Hepatocyte (in vitro differentiated cells): Measurements from ENCODE around the gene ZFYVE28. TPM values are rescaled to one million over a fixed set of nuclear protein-coding genes. Genes with fewer than 3 reads are reported as not detected.

Experiments used
- DNase-seq: peaks from one replicate; pipeline ENCODE4 v3.0.0-alpha.2; 2016; ENCODE audit warnings: low spot score
- H2AFZ ChIP-seq: fragments of 200-600 bp; sonication (generic); 2 replicates; pipeline ENCODE4 v1.6.0; 2016; ENCODE audit warnings: antibody characterized with exemption, mild to moderate bottlenecking
- H3K27ac ChIP-seq: fragments of 200-600 bp; sonication (generic); 2 replicates; pipeline ENCODE4 v1.5.1; 2016; ENCODE audit warnings: mild to moderate bottlenecking
- H3K27me3 ChIP-seq: fragments of 200-600 bp; sonication (generic); 2 replicates; pipeline ENCODE4 v1.6.1; 2016
- H3K36me3 ChIP-seq: fragments of 200-600 bp; sonication (generic); replicated peaks from 2 replicates; pipeline ENCODE4 v1.5.1; 2016; ENCODE audit warnings: low read depth; ENCODE audit not compliant: insufficient read depth
- H3K4me1 ChIP-seq: fragments of 200-600 bp; sonication (generic); 2 replicates; pipeline ENCODE4 v1.5.1; 2016; ENCODE audit warnings: mild to moderate bottlenecking, moderate library complexity; ENCODE audit not compliant: insufficient read depth
- H3K4me2 ChIP-seq: fragments of 200-600 bp; sonication (generic); 2 replicates; pipeline ENCODE4 v1.6.0; 2016
- H3K4me3 ChIP-seq: fragments of 200-600 bp; sonication (generic); 2 replicates; pipeline ENCODE4 v1.5.1; 2016; ENCODE audit warnings: mild to moderate bottlenecking
- H3K79me2 ChIP-seq: fragments of 200-600 bp; sonication (generic); 2 replicates; pipeline ENCODE4 v1.6.0; 2017; ENCODE audit warnings: mild to moderate bottlenecking
- H3K9me2 ChIP-seq: fragments of 200-600 bp; sonication (generic); replicated peaks from 2 replicates; pipeline ENCODE4 v1.6.0; 2017; ENCODE audit warnings: mild to moderate bottlenecking; ENCODE audit not compliant: insufficient read depth
- H3K9me3 ChIP-seq: fragments of 200-600 bp; sonication (generic); 2 replicates; pipeline ENCODE4 v1.5.1; 2016; ENCODE audit warnings: low read depth, mild to moderate bottlenecking
- H4K20me1 ChIP-seq: fragments of 200-600 bp; sonication (generic); 2 replicates; pipeline ENCODE4 v1.6.0; 2016; ENCODE audit warnings: mild to moderate bottlenecking; ENCODE audit not compliant: insufficient read depth, poor library complexity, severe bottlenecking
- CTCF ChIP-seq: fragments of 200-600 bp; sonication (generic); IDR thresholded peaks from 2 replicates; pipeline ENCODE4 v1.5.1; 2016; ENCODE audit warnings: antibody characterized with exemption, mild to moderate bottlenecking; ENCODE audit not compliant: poor library complexity
- EZH2 ChIP-seq: fragments of 200-600 bp; sonication (generic); IDR thresholded peaks from 2 replicates; pipeline ENCODE4 v1.6.1; 2016; ENCODE audit warnings: antibody characterized with exemption, mild to moderate bottlenecking, borderline replicate concordance
- EZH2phosphoT487 ChIP-seq: fragments of 200-600 bp; sonication (generic); IDR thresholded peaks from one replicate; pipeline ENCODE4 v1.6.1; 2018; ENCODE audit warnings: antibody characterized with exemption, mild to moderate bottlenecking, low read depth, moderate library complexity; ENCODE audit not compliant: unreplicated experiment, severe bottlenecking
- WGBS: methylation state at CpG from one replicate; pipeline ENCODE4 v1.1.6; 2016; ENCODE audit warnings: low lambda C conversion rate; ENCODE audit errors: missing lambda C conversion rate; 5-methylcytosine and 5-hydroxymethylcytosine counted together
- polyA plus RNA-seq: library from polyadenylated mRNA; unstranded; fragments of >200 nt; fragmentation: Nextera tagmentation; extraction: Ambion mirVana; gene quantifications from 2 replicates; pipeline ENCODE4 v1.2.1, GENCODE V29; 2016
- total RNA-seq: library from RNA; depleted of rRNA; stranded (reverse); fragments of >200 nt; gene quantifications from 2 replicates; pipeline ENCODE4 v1.2.3, GENCODE V29; 2014

Gene ZFYVE28
- total and polyA plus RNA-seq, 2 experiments from 2014 or later: 2.2 to 3.4 TPM

DNA sequence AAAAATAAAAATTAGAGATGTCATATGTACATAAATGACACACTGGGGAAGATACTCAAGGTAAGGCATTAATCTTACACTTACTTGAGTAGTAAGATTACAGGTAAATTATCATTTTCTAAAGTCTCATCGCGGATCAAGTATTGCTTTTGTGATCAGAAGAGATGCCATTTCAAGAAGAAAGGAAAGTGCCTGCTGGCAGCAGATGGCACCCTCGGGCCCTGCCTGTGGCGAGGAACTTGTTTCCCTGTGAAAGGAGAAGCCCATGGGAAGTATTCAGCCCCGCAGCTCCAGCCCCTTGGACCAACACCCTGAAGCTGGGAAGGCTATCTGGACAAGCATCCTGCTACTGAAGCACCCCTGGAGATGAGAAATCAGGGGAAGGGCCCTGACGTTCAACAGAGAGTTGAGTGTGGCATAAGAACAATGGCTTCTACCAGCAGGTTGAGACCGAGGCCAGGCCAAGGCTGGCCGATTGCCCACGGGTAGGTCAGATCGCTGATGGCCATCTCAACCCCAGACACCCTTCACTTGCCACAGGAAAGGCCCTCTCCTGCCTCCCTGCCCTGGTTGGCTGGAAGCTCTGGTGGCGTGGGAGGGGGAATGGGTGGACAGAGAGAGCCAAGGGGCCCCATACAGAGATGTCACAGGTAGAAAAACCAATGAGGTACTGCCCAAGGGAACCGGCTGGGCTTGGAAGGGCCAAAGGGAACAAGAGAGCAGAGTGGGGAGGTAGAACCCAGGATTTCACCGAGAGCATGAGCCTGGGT is 137.7 kb downstream of the ZFYVE28 start:
- no peaks in the 10 kb centered on the region for H3K36me3 ChIP-seq
- no peaks in the 10 kb centered on the region for H3K4me1 ChIP-seq
- H3K27me3 ChIP-seq: no peaks in the 10 kb centered on the region
- no peak for DNase-seq
- H3K4me3 ChIP-seq: no peak overlapping the region
- H4K20me1 ChIP-seq: no peaks in the 10 kb centered on the region
- 89% methylated on average over 13 of the region's 13 CpGs for WGBS
- no peak overlapping the region for H3K27ac ChIP-seq
- H3K4me2 ChIP-seq: no peak overlapping the region
- no peaks in the 10 kb centered on the region for H3K79me2 ChIP-seq
- TF ChIP-seq CTCF (no peak), EZH2phosphoT487 (no peak), EZH2 (no peak)
- no peaks in the 10 kb centered on the region for H3K9me2 ChIP-seq
- H3K9me3 ChIP-seq: no peaks in the 10 kb centered on the region
- no peak overlapping the region for H2AFZ ChIP-seq

DNA sequence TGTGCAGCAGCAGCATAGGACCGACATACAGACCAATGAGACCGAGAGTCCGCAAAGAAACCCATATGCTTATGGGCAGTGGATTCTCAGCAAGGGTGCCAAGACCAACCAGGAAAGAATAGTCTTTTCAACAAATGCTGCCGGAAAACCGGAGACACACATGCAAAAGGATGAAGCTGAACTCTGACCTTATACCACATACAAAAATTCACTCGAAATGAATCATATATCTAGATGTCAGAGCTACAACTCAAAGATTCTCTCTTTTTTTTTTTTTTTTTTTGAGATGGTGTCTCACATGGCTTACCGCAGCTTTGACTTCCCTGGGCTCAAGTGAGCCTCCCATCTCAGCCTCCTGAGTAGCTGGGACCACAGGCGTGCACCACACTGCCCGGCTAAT is 140.5 kb downstream of the ZFYVE28 start:
- no peak for TF ChIP-seq EZH2
- no peak for TF ChIP-seq EZH2phosphoT487
- TF ChIP-seq CTCF: no peak
- Histone ChIP-seq H3K4me2 (no peak overlapping the region), H3K4me1 (no peaks in the 10 kb centered on the region), H2AFZ (no peak overlapping the region), H3K79me2 (no peaks in the 10 kb centered on the region), H3K27me3 (no peaks in the 10 kb centered on the region), H4K20me1 (no peaks in the 10 kb centered on the region), H3K4me3 (no peak overlapping the region), H3K9me2 (no peaks in the 10 kb centered on the region), H3K36me3 (no peaks in the 10 kb centered on the region), H3K9me3 (no peaks in the 10 kb centered on the region), H3K27ac (no peak overlapping the region)
- 94% methylated on average over 9 of the region's 9 CpGs for WGBS
- no peak for DNase-seq

DNA sequence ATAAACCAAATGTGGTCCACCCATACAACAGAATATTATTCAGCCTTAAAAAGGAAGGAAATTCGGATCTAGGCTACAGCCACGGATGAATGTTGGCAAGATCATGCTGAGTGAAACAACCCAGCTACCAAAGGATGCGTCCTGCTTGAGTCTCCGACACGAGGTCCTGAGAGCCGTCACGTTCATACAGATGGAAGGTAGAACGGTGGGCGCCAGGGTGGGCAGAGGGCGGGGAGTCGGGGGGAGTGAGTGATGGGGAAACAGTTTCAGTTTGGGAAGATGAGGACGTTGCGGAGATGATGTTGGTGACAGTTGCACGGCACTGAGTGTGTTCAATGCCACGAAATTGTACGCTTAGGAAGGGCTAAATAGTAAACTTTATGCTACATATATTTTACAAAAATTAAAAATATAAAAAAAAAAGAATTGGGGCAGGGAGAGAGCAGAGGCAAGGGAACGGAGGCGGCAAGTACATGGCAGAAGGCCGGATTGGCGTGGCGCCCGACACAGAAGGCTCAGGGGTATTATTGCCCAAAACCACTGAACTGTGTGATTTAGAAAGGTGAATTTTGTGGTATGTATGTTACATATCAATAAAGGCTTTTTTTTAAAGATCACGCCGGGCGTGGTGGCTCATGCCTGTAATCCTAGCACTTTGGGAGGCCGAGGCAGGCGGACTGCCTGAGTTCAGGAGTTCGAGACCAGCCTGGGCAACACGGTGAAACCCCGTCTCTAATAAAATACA is 141.7 kb downstream of the ZFYVE28 start:
- Histone ChIP-seq H3K36me3 (no peaks in the 10 kb centered on the region), H2AFZ (no peak overlapping the region), H3K27me3 (no peaks in the 10 kb centered on the region), H3K9me2 (no peaks in the 10 kb centered on the region), H3K4me1 (no peaks in the 10 kb centered on the region), H3K4me2 (no peak overlapping the region), H4K20me1 (no peaks in the 10 kb centered on the region), H3K4me3 (no peak overlapping the region), H3K27ac (no peak overlapping the region), H3K9me3 (no peaks in the 10 kb centered on the region), H3K79me2 (no peaks in the 10 kb centered on the region)
- 94% methylated on average over 30 of the region's 30 CpGs for WGBS
- TF ChIP-seq EZH2phosphoT487: no peak
- no peak for TF ChIP-seq EZH2
- TF ChIP-seq CTCF: no peak
- DNase-seq: no peak
